ENCODE measurements around the gene TSEN54.

Gene TSEN54

GRCh38 chr17:75506134-75506533, 10.2 kb upstream of the TSEN54 start:
- Histone ChIP-seq H3K4me3 (ENCODE audit: low read length) (no peak overlapping the region), H3K4me2 (ENCODE audit: low read length) (no peak overlapping the region), H3K36me3 (ENCODE audit: insufficient read depth, low read length) (peaks cover 16% of the 10 kb centered on the region), H3K27me3 (ENCODE audit: control insufficient read depth, insufficient read depth, low read length) (no peaks in the 10 kb centered on the region), H3K9ac (ENCODE audit: low read depth, low read length) (no peak overlapping the region), H3K4me1 (ENCODE audit: control insufficient read depth, insufficient read depth, low read length) (peaks cover 7% of the 10 kb centered on the region), H3K9me3 (replicated peaks; ENCODE audit: low read length) (no peaks in the 10 kb centered on the region)

- Histone ChIP-seq H3K9me3 (replicated peaks; ENCODE audit: low read length) (no peaks in the 10 kb centered on the region), H3K4me2 (ENCODE audit: low read length) (no peak overlapping the region), H3K4me3 (ENCODE audit: low read length) (no peak overlapping the region), H3K4me1 (ENCODE audit: control insufficient read depth, insufficient read depth, low read length) (peaks cover 8% of the 10 kb centered on the region), H3K36me3 (ENCODE audit: insufficient read depth, low read length) (peaks cover 16% of the 10 kb centered on the region), H3K9ac (ENCODE audit: low read depth, low read length) (no peak overlapping the region), H3K27me3 (ENCODE audit: control insufficient read depth, insufficient read depth, low read length) (no peaks in the 10 kb centered on the region)
Measured at GRCh38 chr17:75506888-75507287, 9.4 kb upstream of the TSEN54 start.

- Histone ChIP-seq H3K27me3 (ENCODE audit: control insufficient read depth, insufficient read depth, low read length) (no peaks in the 10 kb centered on the region), H3K4me1 (ENCODE audit: control insufficient read depth, insufficient read depth, low read length) (peaks cover 14% of the 10 kb centered on the region), H3K36me3 (ENCODE audit: insufficient read depth, low read length) (peaks cover 14% of the 10 kb centered on the region), H3K9me3 (replicated peaks; ENCODE audit: low read length) (no peaks in the 10 kb centered on the region), H3K4me3 (ENCODE audit: low read length) (no peak overlapping the region), H3K4me2 (ENCODE audit: low read length) (no peak overlapping the region), H3K9ac (ENCODE audit: low read depth, low read length) (no peak overlapping the region)
Measured at GRCh38 chr17:75507733-75508719, 8.3 kb upstream of the TSEN54 start.

- Histone ChIP-seq H3K9me3 (replicated peaks; ENCODE audit: low read length) (no peaks in the 10 kb centered on the region), H3K4me1 (ENCODE audit: control insufficient read depth, insufficient read depth, low read length) (peaks cover 23% of the 10 kb centered on the region), H3K27me3 (ENCODE audit: control insufficient read depth, insufficient read depth, low read length) (no peaks in the 10 kb centered on the region), H3K4me2 (ENCODE audit: low read length) (no peak overlapping the region), H3K9ac (ENCODE audit: low read depth, low read length) (no peak overlapping the region), H3K36me3 (ENCODE audit: insufficient read depth, low read length) (peaks cover 16% of the 10 kb centered on the region), H3K4me3 (ENCODE audit: low read length) (no peak overlapping the region)
Measured at GRCh38 chr17:75508931-75509361, 7.4 kb upstream of the TSEN54 start.

GRCh38 chr17:75509528-75510258, 6.6 kb upstream of the TSEN54 start:
- Histone ChIP-seq H3K36me3 (ENCODE audit: insufficient read depth, low read length) (peaks cover 16% of the 10 kb centered on the region), H3K4me2 (ENCODE audit: low read length) (no peak overlapping the region), H3K9me3 (replicated peaks; ENCODE audit: low read length) (no peaks in the 10 kb centered on the region), H3K4me1 (ENCODE audit: control insufficient read depth, insufficient read depth, low read length) (peaks cover 30% of the 10 kb centered on the region), H3K27me3 (ENCODE audit: control insufficient read depth, insufficient read depth, low read length) (no peaks in the 10 kb centered on the region), H3K9ac (ENCODE audit: low read depth, low read length) (no peak overlapping the region), H3K4me3 (ENCODE audit: low read length) (no peak overlapping the region)

- Histone ChIP-seq H3K4me1 (ENCODE audit: control insufficient read depth, insufficient read depth, low read length) (peaks cover 31% of the 10 kb centered on the region), H3K9ac (ENCODE audit: low read depth, low read length) (no peak overlapping the region), H3K27me3 (ENCODE audit: control insufficient read depth, insufficient read depth, low read length) (no peaks in the 10 kb centered on the region), H3K4me3 (ENCODE audit: low read length) (no peak overlapping the region), H3K4me2 (ENCODE audit: low read length) (no peak overlapping the region), H3K36me3 (ENCODE audit: insufficient read depth, low read length) (peaks cover 16% of the 10 kb centered on the region), H3K9me3 (replicated peaks; ENCODE audit: low read length) (no peaks in the 10 kb centered on the region)
Measured at GRCh38 chr17:75511270-75511609, 5.1 kb upstream of the TSEN54 start.

DNA sequence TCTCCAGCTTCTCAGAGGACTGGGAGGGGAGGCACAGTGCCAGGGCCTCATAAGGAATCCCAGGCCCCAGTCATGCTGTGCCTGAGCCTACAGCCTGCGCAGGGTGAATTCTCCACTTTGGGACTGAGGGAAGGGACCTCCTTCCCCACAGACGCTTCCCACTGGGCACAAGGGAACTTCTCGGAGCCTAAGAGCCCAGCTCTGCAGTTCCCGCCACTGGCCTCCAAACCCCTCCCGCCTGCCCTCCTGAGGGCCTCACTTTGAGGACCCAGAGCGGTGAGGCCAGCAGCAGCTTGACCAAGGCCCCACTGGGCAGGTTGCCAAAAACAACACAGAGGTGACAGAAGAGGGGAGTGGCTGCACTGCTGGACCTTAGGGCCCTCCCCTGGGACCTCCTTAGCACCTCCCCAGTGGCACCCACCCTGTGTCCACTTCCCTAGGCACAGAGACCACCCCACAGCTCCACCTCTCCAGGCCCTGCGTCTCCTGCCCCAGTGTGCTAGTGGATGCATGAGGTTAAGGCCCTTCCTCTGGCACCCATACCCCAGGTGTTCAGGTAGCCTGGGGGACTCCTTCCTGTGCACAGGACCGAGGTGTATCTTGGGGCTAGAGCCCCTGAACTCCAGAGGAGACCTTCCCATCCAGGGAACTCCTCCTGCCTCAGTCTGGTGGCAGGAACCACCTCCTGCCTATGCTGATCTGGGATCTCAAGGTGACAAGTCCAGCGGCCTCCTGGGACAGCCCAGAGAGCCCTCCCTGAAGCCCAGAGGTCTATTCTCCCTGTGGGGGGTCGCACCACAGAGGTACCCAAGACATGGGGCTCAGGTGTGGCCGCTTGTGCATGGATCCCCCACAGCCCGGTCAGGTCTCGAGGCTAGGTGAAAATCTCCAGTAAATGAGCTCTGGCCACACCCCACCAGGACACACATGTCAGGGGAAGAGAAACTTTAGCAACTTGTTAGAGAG, 4.4 kb upstream of the TSEN54 start:
- peaks cover 31% of the 10 kb centered on the region for H3K4me1 ChIP-seq (ENCODE audit: control insufficient read depth, insufficient read depth, low read length)
- H3K27me3 ChIP-seq (ENCODE audit: control insufficient read depth, insufficient read depth, low read length) = no peaks in the 10 kb centered on the region
- peaks cover 11% of the 10 kb centered on the region for H3K36me3 ChIP-seq (ENCODE audit: insufficient read depth, low read length)

DNA sequence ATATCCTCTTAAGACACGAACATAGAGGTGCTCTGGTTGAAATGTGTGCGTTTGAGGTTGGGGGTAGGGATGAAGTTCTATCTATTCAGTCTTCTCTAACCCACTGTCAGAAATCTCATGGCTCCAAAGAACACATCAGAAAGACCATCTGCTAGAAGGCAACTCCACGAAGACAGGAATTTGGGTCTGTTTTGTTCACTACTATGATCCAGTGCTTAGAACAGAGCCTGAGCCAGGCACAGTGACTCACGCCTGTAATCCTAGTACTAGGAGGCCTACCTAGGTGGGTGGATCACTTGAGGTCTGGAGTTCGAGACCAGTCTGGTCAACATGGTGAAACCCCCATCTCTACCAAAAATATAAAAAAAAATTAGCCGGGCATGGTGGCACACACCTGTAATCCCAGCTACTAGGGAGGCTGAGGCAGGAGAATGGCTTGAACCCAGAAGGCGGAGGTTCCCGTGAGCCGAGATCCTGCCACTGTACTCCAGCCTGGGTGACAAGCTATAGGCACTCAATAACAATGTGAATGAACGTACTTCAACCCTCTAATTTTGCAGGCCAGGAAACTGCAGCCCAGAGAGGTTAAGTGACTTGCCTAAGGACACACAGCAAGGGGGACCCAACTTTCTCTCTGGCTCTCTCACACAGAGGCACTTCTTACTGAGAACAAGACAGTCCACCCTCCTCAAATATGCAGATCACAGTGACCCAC, 3.2 kb upstream of the TSEN54 start:
- Histone ChIP-seq H3K27me3 (ENCODE audit: control insufficient read depth, insufficient read depth, low read length) (no peaks in the 10 kb centered on the region), H3K4me1 (ENCODE audit: control insufficient read depth, insufficient read depth, low read length) (peaks cover 38% of the 10 kb centered on the region), H3K4me3 (ENCODE audit: low read length) (no peak overlapping the region), H3K9me3 (replicated peaks; ENCODE audit: low read length) (no peaks in the 10 kb centered on the region), H3K9ac (ENCODE audit: low read depth, low read length) (no peak overlapping the region), H3K36me3 (ENCODE audit: insufficient read depth, low read length) (peaks cover 6% of the 10 kb centered on the region), H3K4me2 (ENCODE audit: low read length) (peak overlapping the region; percentile 95)

More for the DNA sequence above, 4.4 kb upstream of the TSEN54 start:
- Histone ChIP-seq H3K4me3 (ENCODE audit: low read length) (no peak overlapping the region), H3K9me3 (replicated peaks; ENCODE audit: low read length) (no peaks in the 10 kb centered on the region), H3K4me2 (ENCODE audit: low read length) (no peak overlapping the region), H3K9ac (ENCODE audit: low read depth, low read length) (no peak overlapping the region)

DNA sequence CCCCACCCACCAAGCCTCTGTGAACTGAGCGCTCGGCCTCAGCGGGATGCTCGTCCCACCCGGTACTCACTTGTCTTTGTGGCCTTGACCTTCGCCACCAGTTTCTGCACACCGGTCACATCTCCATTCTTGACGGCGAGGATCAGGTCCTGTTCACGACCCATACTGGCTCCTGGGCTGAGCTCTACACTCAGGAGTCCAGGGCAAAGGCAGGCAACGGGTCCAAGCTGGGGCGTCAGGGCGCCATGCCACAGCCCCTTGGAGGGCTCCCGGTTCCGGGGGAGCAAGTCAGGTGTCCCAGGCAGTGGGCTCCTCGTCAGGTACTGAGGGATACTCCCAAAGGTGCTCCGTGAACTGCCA, 2.7 kb upstream of the TSEN54 start:
- Histone ChIP-seq H3K9ac (ENCODE audit: low read depth, low read length) (peak overlapping the region; percentile 91), H3K4me3 (ENCODE audit: low read length) (peak overlapping the region; percentile 71), H3K27me3 (ENCODE audit: control insufficient read depth, insufficient read depth, low read length) (no peaks in the 10 kb centered on the region)

DNA sequence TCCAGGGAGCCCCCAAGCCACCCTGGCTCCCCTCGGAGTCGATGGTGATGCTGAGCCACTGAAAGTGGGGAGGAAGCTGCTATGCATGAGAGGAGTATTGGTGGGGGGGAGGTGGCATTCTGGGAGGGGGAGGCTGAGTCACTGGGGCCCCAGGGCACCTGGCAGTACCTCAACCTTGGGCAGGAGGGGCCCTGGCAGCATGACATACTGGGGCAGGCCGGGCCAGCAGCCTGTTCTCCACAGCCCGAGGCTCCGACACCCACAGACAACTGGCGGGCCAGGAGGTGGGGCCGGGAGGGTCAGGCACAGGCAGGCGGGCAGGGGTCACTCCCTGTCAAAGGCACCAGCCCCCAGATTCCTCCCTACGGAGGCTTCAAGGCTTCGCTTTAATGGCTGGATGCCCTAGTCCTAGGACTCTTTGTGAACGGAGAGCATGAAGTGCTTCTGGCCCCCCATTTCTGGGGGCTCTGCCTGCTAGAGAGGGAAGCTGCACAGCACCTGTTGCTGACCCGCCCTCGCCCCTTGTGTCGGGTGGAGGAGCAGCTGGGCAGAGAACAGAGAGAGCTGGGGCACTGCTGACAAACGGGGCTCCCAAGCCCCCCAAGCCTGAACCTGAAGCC, 1.9 kb upstream of the TSEN54 start:
- peak overlapping the region; percentile 71 for H3K4me3 ChIP-seq (ENCODE audit: low read length)

More for the DNA sequence above, 2.7 kb upstream of the TSEN54 start:
- Histone ChIP-seq H3K4me1 (ENCODE audit: control insufficient read depth, insufficient read depth, low read length) (peaks cover 34% of the 10 kb centered on the region), H3K4me2 (ENCODE audit: low read length) (peak overlapping the region; percentile 95), H3K9me3 (replicated peaks; ENCODE audit: low read length) (no peaks in the 10 kb centered on the region), H3K36me3 (ENCODE audit: insufficient read depth, low read length) (peaks cover 6% of the 10 kb centered on the region)

More for the DNA sequence above, 1.9 kb upstream of the TSEN54 start:
- peaks cover 6% of the 10 kb centered on the region for H3K36me3 ChIP-seq (ENCODE audit: insufficient read depth, low read length)
- H3K27me3 ChIP-seq (ENCODE audit: control insufficient read depth, insufficient read depth, low read length) = no peaks in the 10 kb centered on the region
- H3K9me3 ChIP-seq (replicated peaks; ENCODE audit: low read length) = no peaks in the 10 kb centered on the region
- H3K4me2 ChIP-seq (ENCODE audit: low read length) = peak overlapping the region; percentile 95
- H3K9ac ChIP-seq (ENCODE audit: low read depth, low read length) = peak overlapping the region; percentile 91
- peaks cover 32% of the 10 kb centered on the region for H3K4me1 ChIP-seq (ENCODE audit: control insufficient read depth, insufficient read depth, low read length)

Data from skeletal muscle satellite cell (primary cell).